ENCODE data around the gene GOLPH3. TPM values are rescaled to one million over a fixed set of nuclear protein-coding genes. Genes with fewer than 3 reads are reported as not detected.

The GOLPH3 gene
- total RNA-seq, 1 experiment from 2014 or later, result 69.2 TPM

- H3K27ac ChIP-seq (ENCODE audit: low read depth, low read length), result no peak overlapping the region
- no peak overlapping the region for H3K4me2 ChIP-seq (ENCODE audit: low read length)
- ChIA-PET CTCF (no interaction called here), POLR2A (no interaction called here), RAD21 (ENCODE audit: low non-redundant PET in 1 of 2, low total read pairs in 2 of 2, uncharacterized antibody in 2 of 2, unreplicated experiment in 2 of 2) (no interaction called here)
- H2AFZ ChIP-seq (ENCODE audit: low read depth, low read length, poor library complexity, severe bottlenecking), result no peak overlapping the region
- ATAC-seq (no peak), DNase-seq (ENCODE audit: low read depth, low spot score) (no peak)
- H3K9me3 ChIP-seq (ENCODE audit: control insufficient read depth in 1 of 2, insufficient read depth in 1 of 2, low read depth in 1 of 2, low read length in 2 of 2), result no peaks in the 10 kb centered on the region
- H3K36me3 ChIP-seq (ENCODE audit: control insufficient read depth in 1 of 2, insufficient read depth in 2 of 2, low read length in 2 of 2), result peaks cover 7 to 14% of the 10 kb centered on the region in 2 experiments; a peak in 3 of 4 replicates
- peaks cover 97% of the 10 kb centered on the region for H3K79me2 ChIP-seq (ENCODE audit: insufficient read depth, low read length)
- H3K4me1 ChIP-seq (ENCODE audit: control insufficient read depth in 1 of 2, insufficient read depth in 2 of 2, low read length in 2 of 2), result no peaks in the 10 kb centered on the region
- no TSS peak for BruUV-seq (replicated peaks)
- H4K20me1 ChIP-seq (ENCODE audit: insufficient read depth), result peaks cover 7% of the 10 kb centered on the region; the same call in 1 of the 2 replicates
- no peak overlapping the region for H3K9ac ChIP-seq (ENCODE audit: low read length)
- H3K27me3 ChIP-seq (ENCODE audit: insufficient read depth, low read length), result no peaks in the 10 kb centered on the region
- TF ChIP-seq, protein P1, sequence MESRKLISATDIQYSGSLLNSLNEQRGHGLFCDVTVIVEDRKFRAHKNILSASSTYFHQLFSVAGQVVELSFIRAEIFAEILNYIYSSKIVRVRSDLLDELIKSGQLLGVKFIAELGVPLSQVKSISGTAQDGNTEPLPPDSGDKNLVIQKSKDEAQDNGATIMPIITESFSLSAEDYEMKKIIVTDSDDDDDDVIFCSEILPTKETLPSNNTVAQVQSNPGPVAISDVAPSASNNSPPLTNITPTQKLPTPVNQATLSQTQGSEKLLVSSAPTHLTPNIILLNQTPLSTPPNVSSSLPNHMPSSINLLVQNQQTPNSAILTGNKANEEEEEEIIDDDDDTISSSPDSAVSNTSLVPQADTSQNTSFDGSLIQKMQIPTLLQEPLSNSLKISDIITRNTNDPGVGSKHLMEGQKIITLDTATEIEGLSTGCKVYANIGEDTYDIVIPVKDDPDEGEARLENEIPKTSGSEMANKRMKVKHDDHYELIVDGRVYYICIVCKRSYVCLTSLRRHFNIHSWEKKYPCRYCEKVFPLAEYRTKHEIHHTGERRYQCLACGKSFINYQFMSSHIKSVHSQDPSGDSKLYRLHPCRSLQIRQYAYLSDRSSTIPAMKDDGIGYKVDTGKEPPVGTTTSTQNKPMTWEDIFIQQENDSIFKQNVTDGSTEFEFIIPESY (IDR thresholded peaks at IDR 0.05; ENCODE audit: extremely low read depth, insufficient replicate concordance, low read length), result no peak
- TF ChIP-seq CBX3 (IDR thresholded peaks at IDR 0.05; ENCODE audit: low read depth) (no peak), YY1 (IDR thresholded peaks at IDR 0.05; ENCODE audit: extremely low read depth, insufficient replicate concordance, low read depth, low read length) (no peak), CEBPB (IDR thresholded peaks at IDR 0.05; ENCODE audit: low read depth) (no peak), FOSL1 (IDR thresholded peaks at IDR 0.05; ENCODE audit: low read depth) (no peak), SRF (IDR thresholded peaks at IDR 0.05; ENCODE audit: low read depth) (no peak), POLR2AphosphoS5 (IDR thresholded peaks at IDR 0.05; ENCODE audit: low read depth, low read length) (no peak), TCF7L2 (IDR thresholded peaks at IDR 0.05; ENCODE audit: borderline replicate concordance, extremely low read depth, insufficient read depth, insufficient read length) (no peak), JUND (IDR thresholded peaks at IDR 0.05) (no peak), ZNF274 (IDR thresholded peaks at IDR 0.05; ENCODE audit: low read depth, low read length) (no peak), EZH2 (IDR thresholded peaks at IDR 0.05) (no peak), POLR2A (IDR thresholded peaks at IDR 0.05; ENCODE audit: borderline replicate concordance, extremely low read depth, insufficient read depth, insufficient read length) (no peak), RAD21 (IDR thresholded peaks at IDR 0.05; ENCODE audit: low read depth) (no peak), SIN3A (IDR thresholded peaks at IDR 0.05; ENCODE audit: low read depth) (no peak)
- TF ChIP-seq, protein P2, sequence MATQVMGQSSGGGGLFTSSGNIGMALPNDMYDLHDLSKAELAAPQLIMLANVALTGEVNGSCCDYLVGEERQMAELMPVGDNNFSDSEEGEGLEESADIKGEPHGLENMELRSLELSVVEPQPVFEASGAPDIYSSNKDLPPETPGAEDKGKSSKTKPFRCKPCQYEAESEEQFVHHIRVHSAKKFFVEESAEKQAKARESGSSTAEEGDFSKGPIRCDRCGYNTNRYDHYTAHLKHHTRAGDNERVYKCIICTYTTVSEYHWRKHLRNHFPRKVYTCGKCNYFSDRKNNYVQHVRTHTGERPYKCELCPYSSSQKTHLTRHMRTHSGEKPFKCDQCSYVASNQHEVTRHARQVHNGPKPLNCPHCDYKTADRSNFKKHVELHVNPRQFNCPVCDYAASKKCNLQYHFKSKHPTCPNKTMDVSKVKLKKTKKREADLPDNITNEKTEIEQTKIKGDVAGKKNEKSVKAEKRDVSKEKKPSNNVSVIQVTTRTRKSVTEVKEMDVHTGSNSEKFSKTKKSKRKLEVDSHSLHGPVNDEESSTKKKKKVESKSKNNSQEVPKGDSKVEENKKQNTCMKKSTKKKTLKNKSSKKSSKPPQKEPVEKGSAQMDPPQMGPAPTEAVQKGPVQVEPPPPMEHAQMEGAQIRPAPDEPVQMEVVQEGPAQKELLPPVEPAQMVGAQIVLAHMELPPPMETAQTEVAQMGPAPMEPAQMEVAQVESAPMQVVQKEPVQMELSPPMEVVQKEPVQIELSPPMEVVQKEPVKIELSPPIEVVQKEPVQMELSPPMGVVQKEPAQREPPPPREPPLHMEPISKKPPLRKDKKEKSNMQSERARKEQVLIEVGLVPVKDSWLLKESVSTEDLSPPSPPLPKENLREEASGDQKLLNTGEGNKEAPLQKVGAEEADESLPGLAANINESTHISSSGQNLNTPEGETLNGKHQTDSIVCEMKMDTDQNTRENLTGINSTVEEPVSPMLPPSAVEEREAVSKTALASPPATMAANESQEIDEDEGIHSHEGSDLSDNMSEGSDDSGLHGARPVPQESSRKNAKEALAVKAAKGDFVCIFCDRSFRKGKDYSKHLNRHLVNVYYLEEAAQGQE (IDR thresholded peaks at IDR 0.05; ENCODE audit: low read depth), result no peak
- TF ChIP-seq, protein P3, sequence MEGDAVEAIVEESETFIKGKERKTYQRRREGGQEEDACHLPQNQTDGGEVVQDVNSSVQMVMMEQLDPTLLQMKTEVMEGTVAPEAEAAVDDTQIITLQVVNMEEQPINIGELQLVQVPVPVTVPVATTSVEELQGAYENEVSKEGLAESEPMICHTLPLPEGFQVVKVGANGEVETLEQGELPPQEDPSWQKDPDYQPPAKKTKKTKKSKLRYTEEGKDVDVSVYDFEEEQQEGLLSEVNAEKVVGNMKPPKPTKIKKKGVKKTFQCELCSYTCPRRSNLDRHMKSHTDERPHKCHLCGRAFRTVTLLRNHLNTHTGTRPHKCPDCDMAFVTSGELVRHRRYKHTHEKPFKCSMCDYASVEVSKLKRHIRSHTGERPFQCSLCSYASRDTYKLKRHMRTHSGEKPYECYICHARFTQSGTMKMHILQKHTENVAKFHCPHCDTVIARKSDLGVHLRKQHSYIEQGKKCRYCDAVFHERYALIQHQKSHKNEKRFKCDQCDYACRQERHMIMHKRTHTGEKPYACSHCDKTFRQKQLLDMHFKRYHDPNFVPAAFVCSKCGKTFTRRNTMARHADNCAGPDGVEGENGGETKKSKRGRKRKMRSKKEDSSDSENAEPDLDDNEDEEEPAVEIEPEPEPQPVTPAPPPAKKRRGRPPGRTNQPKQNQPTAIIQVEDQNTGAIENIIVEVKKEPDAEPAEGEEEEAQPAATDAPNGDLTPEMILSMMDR (IDR thresholded peaks at IDR 0.05 in 2 of 3, conservative IDR thresholded peaks at IDR 0.05 in 1 of 3; ENCODE audit: borderline replicate concordance in 1 of 3, insufficient read depth in 1 of 3, low read depth in 2 of 3, low read length in 2 of 3), result no peak
- TF ChIP-seq, protein P4, sequence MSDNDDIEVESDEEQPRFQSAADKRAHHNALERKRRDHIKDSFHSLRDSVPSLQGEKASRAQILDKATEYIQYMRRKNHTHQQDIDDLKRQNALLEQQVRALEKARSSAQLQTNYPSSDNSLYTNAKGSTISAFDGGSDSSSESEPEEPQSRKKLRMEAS (IDR thresholded peaks at IDR 0.05), result no peak
- no peaks in the 10 kb centered on the region for H3K9me2 ChIP-seq (ENCODE audit: insufficient read depth)
- no peak overlapping the region for H3K4me3 ChIP-seq (replicated peaks in 1 of 2; ENCODE audit: low read depth in 1 of 2, low read length in 2 of 2)
- intact Hi-C loops (cut with micrococcal nuclease), result no loop called here
Measured at GRCh38 chr5:32163785-32164184, 10.3 kb downstream of the GOLPH3 start.

All from HCT116 (cell line).